Large intestine (tissue), 3 donors: ENCODE data around the gene BBC3. TPM values are rescaled to one million over a fixed set of nuclear protein-coding genes. Genes with fewer than 3 reads are reported as not detected.

Experiments
- DNase-seq, 2 donors: peaks; one replicate each; pipeline versions ENCODE4 v3.0.0 to v3.0.0-alpha.2; 2013
- H3K27ac ChIP-seq: one replicate; pipeline ENCODE4 v1.5.1; 2013; ENCODE audit warnings: low read length
- H3K27me3 ChIP-seq: 2 replicates; pipeline ENCODE4 v1.6.1; 2013; ENCODE audit warnings: low read length; ENCODE audit not compliant: control insufficient read depth, insufficient read depth
- H3K36me3 ChIP-seq: 2 replicates; pipeline ENCODE4 v1.6.1; 2013; ENCODE audit warnings: low read length; ENCODE audit not compliant: control insufficient read depth, insufficient read depth
- H3K4me1 ChIP-seq: one replicate; pipeline ENCODE4 v1.6.1; 2013; ENCODE audit warnings: low read length; ENCODE audit not compliant: control insufficient read depth, insufficient read depth
- H3K4me3 ChIP-seq: one replicate; pipeline ENCODE4 v1.5.1; 2013; ENCODE audit warnings: low read length
- H3K9me3 ChIP-seq: one replicate; pipeline ENCODE4 v1.6.1; 2013; ENCODE audit warnings: mild to moderate bottlenecking, low read depth, low read length, moderate library complexity; ENCODE audit not compliant: control insufficient read depth
- WGBS: methylation state at CpG from one replicate; pipeline ENCODE4 v1.1.5; 2013; ENCODE audit warnings: low lambda C conversion rate; ENCODE audit not compliant: insufficient coverage; 5-methylcytosine and 5-hydroxymethylcytosine counted together
- polyA plus RNA-seq: library from polyadenylated mRNA; unstranded; fragments of 120-200 nt; gene quantifications from one replicate; pipeline ENCODE4 v1.2.1, GENCODE V29; 2013

BBC3 gene
- polyA plus RNA-seq, 1 donor = 2.1 TPM

GRCh38 chr19:47230054-47230920 is 712 bp downstream of the BBC3 start:
- peak overlapping the region; percentile 24 for H3K27ac ChIP-seq
- WGBS = no CpG with 5 or more reads among the region's 84 CpGs
- peaks cover 31% of the 10 kb centered on the region for H3K4me1 ChIP-seq
- peaks cover 26% of the 10 kb centered on the region for H3K27me3 ChIP-seq
- DNase-seq = peak in 1 of 2 donors; percentile 66
- peak overlapping the region; percentile 60 for H3K4me3 ChIP-seq
- H3K9me3 ChIP-seq = no peaks in the 10 kb centered on the region
- H3K36me3 ChIP-seq = no peaks in the 10 kb centered on the region

- DNase-seq = no peak
- H3K4me1 ChIP-seq = peaks cover 32% of the 10 kb centered on the region
- peak overlapping the region; percentile 42 for H3K4me3 ChIP-seq
- H3K36me3 ChIP-seq = no peaks in the 10 kb centered on the region
- WGBS = no CpG with 5 or more reads among the region's 9 CpGs
- no peaks in the 10 kb centered on the region for H3K9me3 ChIP-seq
- H3K27ac ChIP-seq = peak overlapping the region; percentile 24
- H3K27me3 ChIP-seq = peaks cover 26% of the 10 kb centered on the region
Observed at GRCh38 chr19:47229676-47230053, 1.3 kb downstream of the BBC3 start.

DNA sequence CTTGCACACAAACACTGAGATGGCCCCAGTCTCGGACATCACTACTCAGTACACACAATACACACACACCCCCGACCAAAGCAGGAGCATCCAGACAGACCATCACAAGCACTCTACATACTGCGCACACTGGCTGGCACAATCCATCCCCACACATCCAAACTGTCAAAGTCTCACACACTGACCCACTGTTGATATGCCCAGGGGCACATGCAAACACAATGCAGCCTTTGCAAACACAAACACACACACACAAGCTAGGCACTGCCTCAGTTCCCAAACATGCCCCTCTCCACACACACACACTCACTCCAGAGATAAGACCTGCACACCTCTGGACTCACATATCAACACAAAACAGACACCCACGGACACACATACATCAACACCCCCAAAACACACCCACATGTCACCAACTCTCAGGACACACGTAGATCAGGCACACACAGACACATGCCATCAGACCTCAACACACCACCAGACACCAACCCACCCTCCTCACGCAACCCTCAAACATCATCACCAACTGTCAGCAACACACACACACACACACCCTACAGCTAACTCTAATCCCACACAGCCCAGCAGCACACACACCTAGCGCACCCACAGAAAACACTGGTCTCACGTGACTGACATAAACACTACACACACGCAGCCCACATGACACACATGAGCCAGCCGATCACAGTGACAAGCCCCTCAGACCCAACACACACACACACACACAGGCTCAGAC is 1.9 kb downstream of the BBC3 start:
- Histone ChIP-seq H3K27me3 (peaks cover 26% of the 10 kb centered on the region), H3K27ac (no peak overlapping the region), H3K4me3 (peak overlapping the region; percentile 42), H3K36me3 (no peaks in the 10 kb centered on the region), H3K9me3 (no peaks in the 10 kb centered on the region), H3K4me1 (peaks cover 32% of the 10 kb centered on the region)
- no CpG with 5 or more reads among the region's 10 CpGs for WGBS
- peak in 1 of 2 donors; percentile 63 for DNase-seq

- Histone ChIP-seq H3K4me1 (peaks cover 32% of the 10 kb centered on the region), H3K27me3 (peaks cover 26% of the 10 kb centered on the region), H3K27ac (no peak overlapping the region), H3K9me3 (no peaks in the 10 kb centered on the region), H3K4me3 (peak overlapping the region; percentile 48), H3K36me3 (no peaks in the 10 kb centered on the region)
- no CpG with 5 or more reads among the region's 50 CpGs for WGBS
- peak in 1 of 2 donors; percentile 72 for DNase-seq
Observed at GRCh38 chr19:47228168-47228936, 2.6 kb downstream of the BBC3 start.

DNA sequence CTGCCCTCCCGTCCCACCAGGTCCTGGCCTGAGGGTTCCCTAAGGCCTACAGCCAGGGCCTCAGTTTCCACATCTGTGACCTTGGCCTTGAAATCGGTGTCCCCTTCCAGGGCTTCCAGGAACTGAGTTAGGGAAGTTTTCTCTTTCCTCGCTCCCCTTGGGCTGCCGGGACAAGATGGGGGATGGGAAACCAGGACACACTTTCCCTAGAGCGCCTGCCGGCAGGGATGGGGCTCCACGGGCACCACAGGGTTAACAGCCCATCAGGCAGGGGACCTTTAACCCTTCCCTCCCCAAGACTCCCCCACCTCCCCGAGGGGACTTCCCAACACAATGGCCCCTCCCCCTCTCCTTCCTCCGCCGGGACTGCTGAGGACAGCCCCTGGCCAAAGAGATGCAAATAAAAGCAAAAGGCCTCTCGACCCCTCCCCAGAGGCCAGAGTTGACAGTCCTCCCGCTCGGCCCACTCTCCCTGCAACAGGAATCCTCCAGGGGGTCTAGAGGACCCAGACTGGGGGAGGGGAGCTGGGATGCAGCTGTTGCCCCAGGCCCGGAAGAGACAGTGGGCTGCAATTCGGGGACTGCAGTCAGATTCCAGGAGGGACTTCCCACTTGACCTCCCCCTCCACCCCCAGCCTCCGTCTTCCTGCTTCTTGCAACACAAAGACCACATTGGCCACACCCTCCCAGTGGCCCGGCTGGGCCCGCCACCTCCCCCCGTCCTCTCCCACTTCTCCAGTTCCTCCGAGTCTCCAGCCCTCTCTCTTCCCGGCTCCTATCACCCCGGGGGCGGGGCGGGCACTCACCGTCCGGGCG is 3.4 kb downstream of the BBC3 start:
- H3K27ac ChIP-seq = peak overlapping the region; percentile 83
- peaks cover 26% of the 10 kb centered on the region for H3K27me3 ChIP-seq
- peaks cover 32% of the 10 kb centered on the region for H3K4me1 ChIP-seq
- no peaks in the 10 kb centered on the region for H3K9me3 ChIP-seq
- peak; percentile 71 to 78 for DNase-seq
- peak overlapping the region; percentile 48 for H3K4me3 ChIP-seq
- no peaks in the 10 kb centered on the region for H3K36me3 ChIP-seq
- WGBS = no CpG with 5 or more reads among the region's 27 CpGs

- peaks cover 31% of the 10 kb centered on the region for H3K4me1 ChIP-seq
Observed at GRCh38 chr19:47226426-47227351, 4.3 kb downstream of the BBC3 start.

DNA sequence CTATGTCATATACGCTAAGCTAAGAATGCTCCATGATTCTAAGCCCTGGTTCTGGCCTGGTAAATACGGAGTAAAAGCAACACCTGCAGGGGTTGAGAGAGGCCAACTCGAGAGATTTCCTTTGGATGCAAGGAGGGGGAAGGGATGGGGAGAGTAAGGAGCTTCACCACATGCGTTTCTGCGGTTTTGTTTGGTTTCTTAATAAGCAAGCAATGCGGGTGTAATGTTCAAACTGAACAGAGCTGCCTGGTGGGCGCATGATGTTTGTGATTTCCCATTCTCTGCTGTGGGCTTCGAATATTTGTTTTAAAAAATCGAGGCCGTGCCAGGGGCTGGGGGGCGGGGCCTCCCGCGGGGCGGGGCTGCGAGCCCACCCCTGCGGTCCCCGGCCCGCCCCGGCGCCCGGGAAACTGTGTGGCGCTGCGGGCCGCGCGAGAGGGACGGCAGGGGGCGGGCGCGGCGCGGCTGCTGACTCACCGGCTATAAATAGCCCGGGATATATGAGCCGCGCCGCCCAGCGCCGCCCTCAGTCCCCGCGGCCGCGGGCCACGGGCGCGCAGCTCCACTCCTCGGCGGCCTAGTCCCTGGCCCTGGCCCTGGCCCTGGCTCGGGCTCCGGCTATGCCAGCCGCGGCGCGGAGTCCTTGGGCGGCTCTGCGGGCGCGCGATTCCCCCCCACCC is 5.1 kb downstream of the BBC3 start:
- WGBS = no CpG with 5 or more reads among the region's 59 CpGs
- Histone ChIP-seq H3K9me3 (no peaks in the 10 kb centered on the region), H3K36me3 (peaks cover 2% of the 10 kb centered on the region), H3K27me3 (peaks cover 26% of the 10 kb centered on the region), H3K4me1 (peaks cover 26% of the 10 kb centered on the region), H3K27ac (peak overlapping the region; percentile 83), H3K4me3 (peak overlapping the region; percentile 48)
- DNase-seq = peak; percentile 87 to 91

More at GRCh38 chr19:47226426-47227351, 4.3 kb downstream of the BBC3 start:
- WGBS = no CpG with 5 or more reads among the region's 56 CpGs
- no peaks in the 10 kb centered on the region for H3K9me3 ChIP-seq
- H3K27ac ChIP-seq = peak overlapping the region; percentile 83
- peak; percentile 68 to 84 for DNase-seq
- H3K27me3 ChIP-seq = peaks cover 26% of the 10 kb centered on the region
- peak overlapping the region; percentile 48 for H3K4me3 ChIP-seq
- H3K36me3 ChIP-seq = no peaks in the 10 kb centered on the region

DNA sequence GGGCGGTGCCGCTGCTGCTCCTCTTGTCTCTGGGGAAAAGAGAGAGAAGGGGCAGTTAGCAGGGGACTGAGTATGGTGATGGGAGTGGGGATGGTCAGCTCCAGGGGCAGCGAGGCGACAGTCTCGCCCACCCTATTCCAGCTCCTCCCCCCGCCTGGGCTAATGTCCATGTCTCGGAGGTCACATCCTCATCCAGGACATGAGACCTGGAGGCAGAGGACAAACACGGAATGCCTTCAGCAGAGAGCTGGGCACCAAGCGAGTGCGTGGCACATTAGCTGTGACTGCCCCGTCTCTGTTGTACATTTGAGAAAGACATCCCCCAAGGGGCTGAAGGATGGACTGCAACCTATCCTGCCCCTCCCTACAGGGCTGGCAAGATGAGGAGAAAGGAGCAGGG is 9.1 kb downstream of the BBC3 start:
- no peak overlapping the region for H3K4me3 ChIP-seq
- no peak for DNase-seq
- WGBS = no CpG with 5 or more reads among the region's 11 CpGs
- H3K27me3 ChIP-seq = no peaks in the 10 kb centered on the region
- no peaks in the 10 kb centered on the region for H3K9me3 ChIP-seq
- peaks cover 2% of the 10 kb centered on the region for H3K36me3 ChIP-seq
- H3K4me1 ChIP-seq = peaks cover 9% of the 10 kb centered on the region
- H3K27ac ChIP-seq = no peak overlapping the region
